H1 (cell line): ENCODE measurements around the gene FOXP4. TPM values are rescaled to one million over a fixed set of nuclear protein-coding genes. Genes with fewer than 3 reads are reported as not detected.

Experiments used
- CTCF ChIA-PET: fragments of 300-600 bp; sonication (Branson Sonifier 250); formaldehyde crosslinking; loops from one replicate; lab custom pipeline; 2021; ENCODE audit not compliant: partially characterized antibody; lab: Charles Lee
- POLR2A ChIA-PET: fragments of 300-600 bp; sonication (Branson Sonifier 250); formaldehyde crosslinking; loops from one replicate; lab custom pipeline; 2021; ENCODE audit warnings: inconsistent platforms; ENCODE audit not compliant: partially characterized antibody; lab: Charles Lee
- DNase-seq, 2 experiments: peaks; one replicate each; pipeline versions ENCODE4 v3.0.0 to v3.0.0-alpha.2; 2010 to 2022; ENCODE audit warnings: low spot score in 2 of 2, low read depth in 1 of 2, mixed read lengths in 1 of 2
- FAIRE-seq: peaks from 2 replicates; lab custom pipeline; 2011; peaks lifted over from hg19 to GRCh38; lab: Jason Lieb, UNC
- H2AFZ ChIP-seq: 2 replicates; pipeline ENCODE4 v1.8.1; 2012; ENCODE audit warnings: low read length, inconsistent platforms
- H2AK5ac ChIP-seq: 2 replicates; pipeline ENCODE4 v1.6.1; 2013; ENCODE audit warnings: low read depth, low read length
- H2BK120ac ChIP-seq: replicated peaks from 2 replicates; pipeline ENCODE3; 2013; ENCODE audit warnings: low read depth, low read length, inconsistent platforms
- H2BK12ac ChIP-seq: 2 replicates; pipeline ENCODE4 v1.6.1; 2013; ENCODE audit warnings: low read depth, low read length
- H2BK15ac ChIP-seq: 2 replicates; pipeline ENCODE4 v1.6.1; 2013; ENCODE audit warnings: low read length
- H2BK20ac ChIP-seq: 2 replicates; pipeline ENCODE4 v1.6.1; 2013; ENCODE audit warnings: low read length
- H2BK5ac ChIP-seq: 2 replicates; pipeline ENCODE4 v1.6.1; 2013; ENCODE audit warnings: low read depth, low read length
- H3K14ac ChIP-seq: 2 replicates; pipeline ENCODE4 v1.6.1; 2013; ENCODE audit warnings: inconsistent platforms; ENCODE audit not compliant: insufficient read length
- H3K18ac ChIP-seq: 2 replicates; pipeline ENCODE4 v1.6.1; 2013; ENCODE audit warnings: low read length; ENCODE audit errors: extremely low read depth
- H3K23ac ChIP-seq: 2 replicates; pipeline ENCODE4 v1.6.1; 2013; ENCODE audit warnings: inconsistent platforms; ENCODE audit not compliant: insufficient read length
- H3K23me2 ChIP-seq: 2 replicates; pipeline ENCODE4 v1.6.1; 2013; ENCODE audit warnings: low read depth, low read length
- H3K27ac ChIP-seq: 2 replicates; pipeline ENCODE4 v1.6.1; 2011; ENCODE audit warnings: low read depth, low read length, inconsistent platforms
- H3K27me3 ChIP-seq, 4 experiments: replicated peaks in 1 of 4; 1 replicate in 1 of 4; 2 replicates in 3 of 4; pipeline versions ENCODE4 v1.6.1 to v1.8.1; 2011 to 2013; ENCODE audit warnings: low read length in 3 of 4, mild to moderate bottlenecking in 3 of 4, inconsistent platforms in 2 of 4, mixed read lengths in 2 of 4, moderate library complexity in 1 of 4; ENCODE audit not compliant: control insufficient read depth in 3 of 4, insufficient read depth in 3 of 4; ENCODE audit errors: extremely low read depth in 1 of 4
- H3K36me3 ChIP-seq, 4 experiments: 2 replicates each; pipeline versions ENCODE4 v1.6.1 to v1.8.1; 2011 to 2013; ENCODE audit warnings: mild to moderate bottlenecking in 4 of 4, low read length in 3 of 4, moderate library complexity in 2 of 4, control low read depth in 1 of 4, inconsistent platforms in 1 of 4; ENCODE audit not compliant: insufficient read depth in 4 of 4, control insufficient read depth in 2 of 4
- H3K4ac ChIP-seq: replicated peaks from 2 replicates; pipeline ENCODE3; 2013; ENCODE audit warnings: low read length, low read depth, mixed read lengths, inconsistent platforms; ENCODE audit not compliant: insufficient read length
- H3K4me1 ChIP-seq, 4 experiments: replicated peaks in 1 of 4; 1 replicate in 1 of 4; 2 replicates in 3 of 4; pipeline versions ENCODE4 v1.6.1 to v1.8.1; 2011 to 2013; ENCODE audit warnings: low read length in 3 of 4, inconsistent platforms in 2 of 4, mixed read lengths in 1 of 4; ENCODE audit not compliant: insufficient read depth in 4 of 4, control insufficient read depth in 3 of 4
- H3K4me2 ChIP-seq, 2 experiments: 2 replicates each; pipeline versions ENCODE4 v1.6.1 to v1.8.1; 2011 to 2013; ENCODE audit warnings: low read depth in 2 of 2, low read length in 2 of 2, control low read depth in 1 of 2, inconsistent platforms in 1 of 2, mild to moderate bottlenecking in 1 of 2; ENCODE audit not compliant: insufficient read depth in 1 of 2
- H3K4me3 ChIP-seq, 4 experiments: fragments of 200-600, 300-600 bp in 1 of 4; sonication (generic), shearing (Covaris generic), sonication (Bioruptor Twin) in 1 of 4; 2 replicates each; pipeline versions ENCODE4 v1.5.1 to v1.8.1; 2011 to 2016; ENCODE audit warnings: low read length in 4 of 4, low read depth in 3 of 4, control low read depth in 2 of 4, inconsistent platforms in 2 of 4, mild to moderate bottlenecking in 2 of 4, mixed read lengths in 1 of 4, moderate library complexity in 1 of 4; ENCODE audit not compliant: insufficient read depth in 2 of 4; ENCODE audit errors: extremely low read depth in 1 of 4
- H3K56ac ChIP-seq: replicated peaks from 2 replicates; pipeline ENCODE3; 2013; ENCODE audit warnings: low read depth, mild to moderate bottlenecking, mixed read lengths, low read length, inconsistent platforms; ENCODE audit not compliant: insufficient read length
- H3K79me1 ChIP-seq: 2 replicates; pipeline ENCODE4 v1.6.1; 2013; ENCODE audit warnings: low read depth, low read length, control low read depth
- H3K79me2 ChIP-seq, 2 experiments: 2 replicates each; pipeline versions ENCODE4 v1.6.1 to v1.8.1; 2012 to 2013; ENCODE audit warnings: low read length in 2 of 2, mild to moderate bottlenecking in 2 of 2, inconsistent platforms in 1 of 2; ENCODE audit not compliant: insufficient read depth in 2 of 2, control insufficient read depth in 1 of 2
- H3K9ac ChIP-seq, 4 experiments: replicated peaks in 1 of 4; 1 replicate in 1 of 4; 2 replicates in 3 of 4; pipeline versions ENCODE4 v1.6.1 to v1.8.1; 2011 to 2013; ENCODE audit warnings: low read depth in 3 of 4, low read length in 3 of 4, control low read depth in 2 of 4, mild to moderate bottlenecking in 2 of 4, moderate library complexity in 2 of 4, inconsistent platforms in 1 of 4; ENCODE audit errors: extremely low read depth in 1 of 4
- H3K9me3 ChIP-seq, 2 experiments: 2 replicates each; pipeline versions ENCODE4 v1.6.1 to v1.8.1; 2012 to 2013; ENCODE audit warnings: mild to moderate bottlenecking in 2 of 2, moderate library complexity in 2 of 2, control low read depth in 1 of 2, inconsistent platforms in 1 of 2, low read depth in 1 of 2, low read length in 1 of 2, mixed read lengths in 1 of 2; ENCODE audit not compliant: insufficient read depth in 2 of 2
- H4K20me1 ChIP-seq, 2 experiments: replicated peaks in 1 of 2; 2 replicates each; pipeline versions ENCODE3 to v1.8.1; 2011 to 2013; ENCODE audit warnings: inconsistent platforms in 2 of 2, low read length in 2 of 2, mild to moderate bottlenecking in 1 of 2; ENCODE audit not compliant: insufficient read depth in 2 of 2, control insufficient read depth in 1 of 2
- H4K5ac ChIP-seq: 2 replicates; pipeline ENCODE4 v1.6.1; 2013; ENCODE audit warnings: low read length, low read depth, mixed read lengths, inconsistent platforms; ENCODE audit not compliant: insufficient read length
- H4K8ac ChIP-seq: 2 replicates; pipeline ENCODE4 v1.8.0; 2013; ENCODE audit warnings: mild to moderate bottlenecking, moderate library complexity, low read length, inconsistent platforms; ENCODE audit not compliant: insufficient read depth; ENCODE audit errors: extremely low read depth
- H4K91ac ChIP-seq: replicated peaks from 2 replicates; pipeline ENCODE3; 2013; ENCODE audit warnings: low read length, mixed read lengths, inconsistent platforms; ENCODE audit not compliant: insufficient read length
- ASH2L ChIP-seq: fragments of 200-600, 300-600 bp; sonication (generic); IDR thresholded peaks from one replicate; pipeline ENCODE4 v1.7.1; 2017; ENCODE audit warnings: low read length
- ATF2 ChIP-seq: IDR thresholded peaks from 2 replicates; pipeline ENCODE4 v1.6.1; 2012; ENCODE audit warnings: low read length, inconsistent platforms
- CBX5 ChIP-seq: fragments of 300-800, 300-1000 bp; sonication (generic); IDR thresholded peaks from 2 replicates; pipeline ENCODE4 v1.7.1; 2016; ENCODE audit warnings: antibody characterized with exemption, low read length, low read depth
- CEBPB ChIP-seq: IDR thresholded peaks from 2 replicates; pipeline ENCODE4 v1.6.1; 2012; ENCODE audit warnings: low read depth, low read length
- CREB1 ChIP-seq: IDR thresholded peaks from 2 replicates; pipeline ENCODE4 v1.6.1; 2012; ENCODE audit warnings: inconsistent platforms
- GABPA ChIP-seq: IDR thresholded peaks from 2 replicates; pipeline ENCODE4 v1.6.1; 2011; ENCODE audit warnings: mild to moderate bottlenecking, low read length, moderate library complexity, borderline replicate concordance; ENCODE audit not compliant: insufficient read depth
- JUN ChIP-seq: IDR thresholded peaks from 2 replicates; pipeline ENCODE4 v1.6.1; 2011; ENCODE audit warnings: low read depth, mild to moderate bottlenecking, improper control_type of control experiment, low read length
- MAX ChIP-seq: IDR thresholded peaks from 2 replicates; pipeline ENCODE4 v1.6.1; 2012; ENCODE audit warnings: inconsistent platforms
- NRF1 ChIP-seq: IDR thresholded peaks from 2 replicates; pipeline ENCODE4 v1.6.1; 2011; ENCODE audit warnings: mild to moderate bottlenecking, low read depth, low read length, improper control_type of control experiment
- POLR2A ChIP-seq, 2 experiments: IDR thresholded peaks; 1 replicate in 1 of 2; 2 replicates in 1 of 2; pipeline ENCODE4 v1.6.1; 2011; ENCODE audit warnings: low read depth in 2 of 2, low read length in 2 of 2, mild to moderate bottlenecking in 2 of 2; ENCODE audit errors: control extremely low read depth in 1 of 2
- RAD21 ChIP-seq, 2 experiments: IDR thresholded peaks in 1 of 2; conservative IDR thresholded peaks in 1 of 2; 2 replicates each; pipeline ENCODE4 v1.6.1; 2011; ENCODE audit warnings: low read depth in 2 of 2, low read length in 2 of 2, improper control_type of control experiment in 1 of 2, inconsistent platforms in 1 of 2, mild to moderate bottlenecking in 1 of 2, moderate library complexity in 1 of 2
- SP4 ChIP-seq: IDR thresholded peaks from 2 replicates; pipeline ENCODE4 v1.6.1; 2012; ENCODE audit warnings: low read length, inconsistent platforms
- WGBS, 2 experiments: shearing (Covaris generic) in 1 of 2; methylation state at CpG; one replicate each; pipeline versions ENCODE4 v1.1.6 to v1.1.7; 2013 to 2015; ENCODE audit warnings: low lambda C conversion rate in 2 of 2, mixed read lengths in 2 of 2, inconsistent platforms in 1 of 2, low coverage in 1 of 2, missing lambda C conversion rate in 1 of 2; ENCODE audit not compliant: insufficient replicate concordance in 2 of 2, insufficient coverage in 1 of 2, insufficient read length in 1 of 2; ENCODE audit errors: extremely low coverage in 1 of 2, missing lambda C conversion rate in 1 of 2; 5-methylcytosine and 5-hydroxymethylcytosine counted together
- polyA plus RNA-seq, 7 experiments: library from polyadenylated mRNA; depleted of rRNA in 3 of 7; stranded (reverse) in 5 of 7; unstranded in 2 of 7; fragments of >200 nt in 5 of 7; fragments of 200-250 nt in 2 of 7; gene quantifications; 1 replicate in 5 of 7; 2 replicates in 1 of 7; 4 replicates in 1 of 7; pipeline versions ENCODE4 v1.2.1 to v1.2.3, GENCODE V29; 2011 to 2013; ENCODE audit warnings: missing spikeins in 2 of 7, mixed read lengths in 2 of 7
- total RNA-seq: library from RNA; stranded (reverse); fragmentation: NEBNext Ultra II Directional; extraction: Animal tissue kit (Norgen Biotek cat#: 25700); gene quantifications from 2 replicates; pipeline ENCODE4 v1.2.1, GENCODE V29; 2021

FOXP4 gene
- total and polyA plus RNA-seq, 2 of the 8 experiments (the other 6 are each of a cell fraction or from before 2014, with no cell fraction given) = 4.8 to 13.3 TPM

- FAIRE-seq (no peak), DNase-seq (no peak)
- peaks cover 0 to 2% of the 10 kb centered on the region in 2 experiments for H4K20me1 ChIP-seq
- H3K4me1 ChIP-seq = peaks cover 0 to 17% (median 6%) of the 10 kb centered on the region in 4 experiments; a peak in 6 of 7 replicates
- no peak overlapping the region for H4K5ac ChIP-seq
- H3K79me2 ChIP-seq = no peaks in the 10 kb centered on the region
- H3K23ac ChIP-seq = no peak overlapping the region
- no peak overlapping the region for H2BK120ac ChIP-seq
- H4K91ac ChIP-seq = no peak overlapping the region
- no peak overlapping the region for H2BK20ac ChIP-seq
- WGBS, 2 experiments = 90% methylated on average over 6 of the region's 6 CpGs; no CpG with 5 or more reads in 1 of the 2 experiments
- no peaks in the 10 kb centered on the region for H3K36me3 ChIP-seq
- H2AFZ ChIP-seq = no peak overlapping the region
- no peak overlapping the region for H2BK5ac ChIP-seq
- no peaks in the 10 kb centered on the region for H3K79me1 ChIP-seq
- H2AK5ac ChIP-seq = no peak overlapping the region
- no peak overlapping the region for H3K4ac ChIP-seq
- H2BK15ac ChIP-seq = no peak overlapping the region
- POLR2A ChIA-PET = no interaction called here
- H4K8ac ChIP-seq = no peak overlapping the region
- no peak overlapping the region for H3K9ac ChIP-seq
- H3K18ac ChIP-seq = no peak overlapping the region
- H3K9me3 ChIP-seq = no peaks in the 10 kb centered on the region
- no peak overlapping the region for H3K4me3 ChIP-seq
- H3K23me2 ChIP-seq = peaks cover 8% of the 10 kb centered on the region
- TF ChIP-seq MAX = no peak
- no peak for TF ChIP-seq RAD21 (IDR thresholded peaks at IDR 0.05 in 1 of 2, conservative IDR thresholded peaks at IDR 0.05 in 1 of 2; ENCODE audit: low read depth in 2 of 2, low read length in 2 of 2)
- no peak for TF ChIP-seq SP4
- no peak for TF ChIP-seq GABPA
- no peak for TF ChIP-seq ATF2
- no peak for TF ChIP-seq POLR2A (IDR thresholded peaks at IDR 0.05; ENCODE audit: control extremely low read depth in 1 of 2, low read depth in 2 of 2, low read length in 2 of 2)
- no peak for TF ChIP-seq ASH2L
- no peak for TF ChIP-seq CREB1
- no peak for TF ChIP-seq NRF1
- no peak for TF ChIP-seq CEBPB
- TF ChIP-seq CBX5 = no peak
- no peak for TF ChIP-seq JUN
- no peak overlapping the region for H3K4me2 ChIP-seq
- peaks cover 27 to 84% (median 61%) of the 10 kb centered on the region in 4 experiments for H3K27me3 ChIP-seq
- H3K14ac ChIP-seq = no peak overlapping the region
- no peak overlapping the region for H2BK12ac ChIP-seq
- CTCF ChIA-PET = interaction anchor here (1.0 to 3.0 kb wide), 7 partner anchors 13 to 137 kb away, joined by 3 to 12 read pairs (median 5); no protein-coding TSS in a partner anchor
- H3K27ac ChIP-seq = no peak overlapping the region
- H3K56ac ChIP-seq = no peak overlapping the region
These were observed 37.7 kb upstream of the FOXP4 start for GRCh38 chr6:41508479-41508878.
